HG02885 (cell line): ENCODE data around the gene RIPK1.
A peak's percentile ranks its signal among the peaks of the same experiment; 100 is the strongest.
"Not testable (repeated sequence)": the region's sequence is repeated elsewhere in the genome, so short reads cannot be mapped to it uniquely, and the experiment has no call there.

Experiments used
- ATAC-seq: cut with Tn5 transposase; IDR thresholded peaks from one replicate; pipeline ENCODE4 v1.9.1; 2021; ENCODE audit warnings: mild to moderate bottlenecking; ENCODE audit not compliant: unreplicated experiment, poor library complexity

The RIPK1 gene

GRCh38 chr6:3068329-3069214, at the start of gene RIPK1:
TSS of gene RIPK1 (plus strand) at chr6:3068494. CDS start at chr6:3076824, 8,330 bp downstream.
- peak; percentile 91 for ATAC-seq

- no peak for ATAC-seq
Observed at GRCh38 chr6:3019065-3019464, 49.2 kb upstream of the RIPK1 start.

GRCh38 chr6:3019749-3020320, 48.5 kb upstream of the RIPK1 start:
- no peak for ATAC-seq

GRCh38 chr6:3020976-3021598, 47.2 kb upstream of the RIPK1 start:
- ATAC-seq, result not testable (repeated sequence)

GRCh38 chr6:3022765-3023662, 45.3 kb upstream of the RIPK1 start:
- ATAC-seq, result no peak

- peak; percentile 83 for ATAC-seq
Observed at GRCh38 chr6:3023663-3024483, 44.4 kb upstream of the RIPK1 start.

- peak; percentile 69 for ATAC-seq
Observed at GRCh38 chr6:3026791-3027626, 41.3 kb upstream of the RIPK1 start.

- not testable (repeated sequence) for ATAC-seq
Observed at GRCh38 chr6:3028156-3028555, 40.1 kb upstream of the RIPK1 start.

- no peak for ATAC-seq
Observed at GRCh38 chr6:3031857-3032640, 36.2 kb upstream of the RIPK1 start.

- ATAC-seq, result no peak
Observed at GRCh38 chr6:3032986-3033385, 35.3 kb upstream of the RIPK1 start.

GRCh38 chr6:3033652-3034051, 34.6 kb upstream of the RIPK1 start:
- ATAC-seq, result no peak

GRCh38 chr6:3035397-3035796, 32.9 kb upstream of the RIPK1 start:
- ATAC-seq, result no peak

- ATAC-seq, result no peak
Observed at GRCh38 chr6:3036861-3037637, 31.2 kb upstream of the RIPK1 start.

GRCh38 chr6:3037638-3038365, 30.5 kb upstream of the RIPK1 start:
- no peak for ATAC-seq

GRCh38 chr6:3039384-3039783, 28.9 kb upstream of the RIPK1 start:
- no peak for ATAC-seq

GRCh38 chr6:3041147-3041546, 27.1 kb upstream of the RIPK1 start:
- ATAC-seq, result no peak
